GM12875 (cell line): ENCODE data around the gene MEIKIN.

ENCODE experiments used
- H3K4me3 ChIP-seq: one replicate; pipeline ENCODE4 v1.5.1; 2011; ENCODE audit warnings: low read depth, low read length, control low read depth
- TF ChIP-seq, protein P1 (sequence below): IDR thresholded peaks from 2 replicates; pipeline ENCODE4 v1.5.1; 2011; ENCODE audit warnings: low read depth, mild to moderate bottlenecking, control low read depth, inconsistent platforms, low read length, moderate library complexity, borderline replicate concordance; ENCODE audit not compliant: insufficient read depth

Gene MEIKIN

DNA sequence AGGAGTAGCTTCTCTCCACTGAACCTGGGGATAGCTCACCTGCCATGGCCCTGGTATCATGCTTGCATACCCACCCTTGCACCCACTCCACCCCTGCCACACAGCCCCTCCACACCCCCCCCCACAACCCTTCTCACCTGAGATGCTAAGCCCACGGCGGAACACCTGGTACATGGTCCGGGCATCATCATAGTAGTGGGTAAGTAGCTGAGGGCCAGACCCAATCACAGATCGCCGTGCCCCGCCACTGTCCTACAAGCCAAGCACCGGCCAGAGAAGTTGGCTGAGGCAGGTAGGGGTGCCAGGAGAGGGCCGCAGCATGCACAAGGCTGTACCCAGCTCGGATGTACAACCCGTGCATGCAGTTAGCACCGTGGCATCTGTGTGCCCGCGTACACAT lies 45.3 kb upstream of the MEIKIN start:
- TF ChIP-seq, protein P1, sequence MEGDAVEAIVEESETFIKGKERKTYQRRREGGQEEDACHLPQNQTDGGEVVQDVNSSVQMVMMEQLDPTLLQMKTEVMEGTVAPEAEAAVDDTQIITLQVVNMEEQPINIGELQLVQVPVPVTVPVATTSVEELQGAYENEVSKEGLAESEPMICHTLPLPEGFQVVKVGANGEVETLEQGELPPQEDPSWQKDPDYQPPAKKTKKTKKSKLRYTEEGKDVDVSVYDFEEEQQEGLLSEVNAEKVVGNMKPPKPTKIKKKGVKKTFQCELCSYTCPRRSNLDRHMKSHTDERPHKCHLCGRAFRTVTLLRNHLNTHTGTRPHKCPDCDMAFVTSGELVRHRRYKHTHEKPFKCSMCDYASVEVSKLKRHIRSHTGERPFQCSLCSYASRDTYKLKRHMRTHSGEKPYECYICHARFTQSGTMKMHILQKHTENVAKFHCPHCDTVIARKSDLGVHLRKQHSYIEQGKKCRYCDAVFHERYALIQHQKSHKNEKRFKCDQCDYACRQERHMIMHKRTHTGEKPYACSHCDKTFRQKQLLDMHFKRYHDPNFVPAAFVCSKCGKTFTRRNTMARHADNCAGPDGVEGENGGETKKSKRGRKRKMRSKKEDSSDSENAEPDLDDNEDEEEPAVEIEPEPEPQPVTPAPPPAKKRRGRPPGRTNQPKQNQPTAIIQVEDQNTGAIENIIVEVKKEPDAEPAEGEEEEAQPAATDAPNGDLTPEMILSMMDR, result no peak
- H3K4me3 ChIP-seq, result no peak overlapping the region

DNA sequence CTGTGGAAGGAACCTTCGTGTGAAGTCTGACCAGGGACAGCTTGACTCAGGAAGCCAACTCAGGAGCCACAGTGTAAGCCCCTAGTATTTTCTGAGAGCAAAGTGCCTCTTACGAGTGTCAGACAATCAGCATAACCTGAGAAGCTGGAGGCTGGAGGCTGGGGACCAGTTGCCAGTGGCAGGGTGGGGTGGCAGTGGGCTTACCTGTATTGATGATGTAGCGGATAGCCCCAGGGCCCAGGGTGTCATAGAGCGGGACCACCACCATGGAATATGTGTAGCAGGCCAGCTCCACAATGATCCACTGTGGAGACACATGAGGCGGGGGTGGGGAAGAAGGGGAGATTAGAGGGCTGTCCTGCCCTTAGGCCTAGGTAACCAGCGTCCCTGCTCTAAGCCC lies 43.1 kb upstream of the MEIKIN start:
- TF ChIP-seq, protein P1, result no peak
- H3K4me3 ChIP-seq, result no peak overlapping the region

DNA sequence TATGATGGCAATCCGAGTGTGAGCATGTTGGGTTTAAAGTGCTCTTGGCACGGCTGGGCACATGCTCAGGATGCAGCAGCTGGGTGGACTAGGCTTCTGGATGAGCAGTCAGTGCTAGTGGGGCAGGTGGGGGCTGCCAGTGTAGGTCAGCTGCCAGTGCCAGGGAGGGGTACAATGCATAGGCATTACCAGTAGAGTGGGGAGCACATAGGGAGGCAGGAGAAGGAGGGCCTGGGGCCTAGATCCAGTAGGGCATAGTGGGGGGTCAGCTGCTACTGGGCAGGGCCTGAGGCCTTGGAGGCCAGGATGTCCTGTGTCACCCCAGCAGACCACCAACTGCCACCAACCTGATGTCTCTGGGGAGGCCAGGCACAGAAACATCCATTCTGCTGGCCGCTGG lies 41.8 kb upstream of the MEIKIN start:
- TF ChIP-seq, protein P1, result no peak

DNA sequence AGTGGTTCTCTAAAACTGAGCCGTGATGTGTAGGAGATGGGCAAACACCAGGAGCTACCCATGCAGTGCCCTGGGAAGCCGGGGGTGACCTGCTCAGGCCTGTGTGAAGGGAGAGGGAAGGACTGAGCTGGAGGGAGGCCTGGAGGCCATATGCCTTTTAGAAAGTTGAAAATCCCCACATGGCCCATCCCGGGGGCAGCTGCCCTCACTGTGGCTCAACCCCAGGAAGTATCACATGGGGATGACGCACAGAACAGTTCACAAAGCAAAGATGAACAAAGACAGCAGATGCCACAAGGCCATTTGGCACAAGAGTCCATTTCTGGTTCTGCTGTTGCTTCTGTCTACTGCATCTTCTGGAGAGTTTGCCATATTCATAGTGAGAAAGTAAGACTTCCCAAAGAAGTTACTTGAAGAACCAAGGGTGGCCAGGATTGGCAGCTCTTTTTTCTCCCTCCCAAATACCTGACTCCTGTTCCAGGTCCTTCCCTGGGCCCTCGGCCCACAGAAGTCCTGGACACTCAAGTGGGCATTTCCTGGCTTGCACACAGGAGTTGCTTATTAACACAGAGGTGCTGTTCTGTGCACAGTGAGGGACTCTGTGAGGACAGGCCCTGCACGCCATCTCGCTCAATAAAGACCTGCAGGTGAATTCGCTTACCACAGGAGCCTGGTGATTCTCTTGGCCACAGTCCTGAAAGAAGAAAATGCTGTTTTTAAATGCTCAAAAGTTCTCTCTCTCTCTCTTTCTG lies 40.9 kb upstream of the MEIKIN start:
- H3K4me3 ChIP-seq, result no peak overlapping the region
- TF ChIP-seq, protein P1, result no peak

More for the DNA sequence above, 41.8 kb upstream of the MEIKIN start:
- H3K4me3 ChIP-seq, result no peak overlapping the region

DNA sequence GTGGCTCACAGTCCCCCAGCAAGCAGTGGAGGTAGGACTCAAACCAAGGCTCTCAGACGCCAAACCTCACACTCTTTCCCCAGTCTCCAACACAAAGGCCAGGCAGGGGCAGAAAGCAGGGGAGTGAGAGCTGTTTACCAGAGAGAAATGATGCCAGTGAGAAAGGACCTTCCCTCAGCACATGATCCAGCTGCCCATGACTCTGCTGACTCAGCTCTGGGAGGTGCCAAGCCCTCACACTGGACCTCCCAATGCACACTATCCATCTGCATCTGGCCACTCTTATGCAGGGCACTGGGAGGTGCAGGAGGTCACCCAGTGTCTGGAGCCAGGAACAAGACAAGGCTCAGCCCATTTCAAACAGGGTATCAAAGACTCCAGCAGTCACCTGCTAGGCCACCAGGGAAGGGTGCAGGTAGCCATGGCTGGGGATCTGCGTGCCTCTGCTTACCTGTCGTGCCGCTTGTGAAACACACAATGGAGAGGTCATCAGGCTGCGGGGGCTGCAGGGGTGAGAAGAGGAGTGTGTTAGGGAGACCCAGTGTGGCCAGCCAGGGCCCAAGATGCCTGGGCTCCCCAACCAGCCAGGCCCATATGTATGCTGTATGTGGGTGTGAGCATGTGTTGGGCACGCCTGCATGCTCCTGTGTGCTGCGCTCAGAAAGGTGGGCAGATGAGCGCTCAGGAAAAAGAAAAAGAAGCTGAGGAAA lies 39.6 kb upstream of the MEIKIN start:
- H3K4me3 ChIP-seq, result no peak overlapping the region
- TF ChIP-seq, protein P1, result no peak

DNA sequence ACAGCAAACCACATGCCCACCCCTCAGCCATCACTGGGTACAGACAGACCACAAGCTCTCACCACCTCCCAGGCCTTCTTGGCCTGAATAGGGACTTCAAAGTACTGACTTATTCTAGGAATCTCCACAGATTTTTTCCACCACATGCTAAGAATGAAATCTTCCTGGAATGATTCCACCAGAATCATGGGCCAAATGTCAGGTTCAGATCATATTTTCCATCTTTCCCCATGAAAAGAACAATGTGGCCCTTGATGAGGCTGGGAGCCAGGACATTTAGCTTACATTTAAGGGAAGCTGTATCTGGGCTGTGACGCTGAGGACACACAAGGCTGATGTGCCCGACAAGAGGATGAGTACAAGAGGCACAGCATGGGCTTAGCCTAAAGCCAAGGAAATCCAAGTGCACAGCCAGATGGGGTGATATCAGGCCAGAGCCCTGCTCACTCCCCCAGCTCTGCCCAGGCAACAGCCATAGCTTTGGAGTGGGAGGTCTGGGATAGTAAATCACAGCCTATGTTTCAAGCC lies 37.8 kb upstream of the MEIKIN start:
- no peak overlapping the region for H3K4me3 ChIP-seq
- TF ChIP-seq, protein P1, result no peak
